K562 (cell line): ENCODE measurements around the gene BNC2. TPM values are rescaled to one million over a fixed set of nuclear protein-coding genes. Genes with fewer than 3 reads are reported as not detected.

Experiments
- ATAC-seq: fragments of 200-7000 bp; cut with Tn5 transposase; 3 replicates; pipeline ENCODE4 v1.9.1; 2020; ENCODE audit warnings: moderate library complexity
- BruUV-seq: library from RNA; stranded (reverse); fragments of 400-500 nt; replicated peaks from 2 replicates; lab custom pipeline; 2021; lab: Mats Ljungman, UMichigan
- CTCF ChIA-PET: fragments of 300-600 bp; formaldehyde crosslinking; extraction: SDS; loops from one replicate; lab custom pipeline; 2021; ENCODE audit warnings: low intra/inter-chr PET ratio; lab: Yijun Ruan, JAX
- POLR2A ChIA-PET: fragments of 300-600, 350-650 bp; sonication (Branson Sonifier 250); formaldehyde crosslinking; extraction: SDS; loops from one replicate; lab custom pipeline; 2021; ENCODE audit warnings: antibody characterized with exemption, inconsistent platforms; lab: Yijun Ruan, JAX
- DNase-seq, 4 experiments: peaks; one replicate each; pipeline versions ENCODE4 v3.0.0 to v3.0.0-alpha.2; 2011 to 2018; ENCODE audit warnings: low spot score in 3 of 4, mixed read lengths in 3 of 4; ENCODE audit errors: extremely low read depth in 1 of 4
- FAIRE-seq: peaks from 2 replicates; lab custom pipeline; 2011; peaks lifted over from hg19 to GRCh38; lab: Jason Lieb, UNC
- H2AFZ ChIP-seq: 2 replicates; pipeline ENCODE4 v1.6.0; 2011; ENCODE audit warnings: low read depth, low read length, control low read depth, inconsistent platforms
- H3K27ac ChIP-seq: fragments of 200-600 bp; 3 replicates; pipeline ENCODE4 v1.8.0; 2011; ENCODE audit warnings: low read depth, mild to moderate bottlenecking, control low read depth, inconsistent platforms, low read length, moderate library complexity, mixed read lengths; ENCODE audit errors: extremely low read depth
- H3K27me3 ChIP-seq, 2 experiments: fragments of 300-600 bp in 1 of 2; 2 replicates in 1 of 2; 3 replicates in 1 of 2; pipeline versions ENCODE4 v1.6.0 to v1.8.0; 2011; ENCODE audit warnings: inconsistent platforms in 2 of 2, low read length in 2 of 2, mild to moderate bottlenecking in 1 of 2, mixed read lengths in 1 of 2, moderate library complexity in 1 of 2; ENCODE audit not compliant: control insufficient read depth in 2 of 2, insufficient read depth in 2 of 2
- H3K36me3 ChIP-seq: fragments of 300-600 bp; 3 replicates; pipeline ENCODE4 v1.8.0; 2011; ENCODE audit warnings: mild to moderate bottlenecking, low read length, inconsistent platforms; ENCODE audit not compliant: control insufficient read depth, insufficient read depth
- H3K4me1 ChIP-seq, 2 experiments: fragments of 200-600 bp in 1 of 2; replicated peaks in 1 of 2; 2 replicates in 1 of 2; 3 replicates in 1 of 2; pipeline versions ENCODE4 v1.5.1 to v1.8.0; 2011; ENCODE audit warnings: inconsistent platforms in 2 of 2, low read length in 2 of 2, mild to moderate bottlenecking in 1 of 2, mixed read lengths in 1 of 2, moderate library complexity in 1 of 2; ENCODE audit not compliant: control insufficient read depth in 2 of 2, insufficient read depth in 2 of 2
- H3K4me2 ChIP-seq: 2 replicates; pipeline ENCODE4 v1.6.1; 2011; ENCODE audit warnings: low read length, control low read depth, inconsistent platforms, mixed read lengths; ENCODE audit not compliant: insufficient read depth
- H3K4me3 ChIP-seq: fragments of 200-600 bp; sonication (generic), shearing (Covaris generic); 2 replicates; pipeline ENCODE4 v1.5.1; 2016; ENCODE audit warnings: control low read depth, inconsistent platforms
- H3K79me2 ChIP-seq: fragments of 200-600 bp; 3 replicates; pipeline ENCODE4 v1.8.0; 2011; ENCODE audit warnings: low read length, inconsistent platforms; ENCODE audit not compliant: control insufficient read depth, insufficient read depth
- H3K9ac ChIP-seq, 2 experiments: 2 replicates each; pipeline versions ENCODE4 v1.6.0 to v1.6.1; 2011; ENCODE audit warnings: low read depth in 2 of 2, low read length in 2 of 2, control low read depth in 1 of 2, inconsistent platforms in 1 of 2, mild to moderate bottlenecking in 1 of 2, mixed read lengths in 1 of 2; ENCODE audit not compliant: insufficient read depth in 1 of 2
- H3K9me1 ChIP-seq: one replicate; pipeline ENCODE4 v1.6.0; 2011; ENCODE audit warnings: inconsistent platforms, mild to moderate bottlenecking, low read length, moderate library complexity; ENCODE audit not compliant: control insufficient read depth, insufficient read depth
- H3K9me3 ChIP-seq: replicated peaks from 2 replicates; pipeline ENCODE4 v1.5.1; 2011; ENCODE audit warnings: low read depth, low read length, inconsistent platforms; ENCODE audit not compliant: control insufficient read depth, insufficient read depth
- H4K20me1 ChIP-seq: replicated peaks from 2 replicates; pipeline ENCODE4 v1.6.1; 2011; ENCODE audit warnings: low read length, inconsistent platforms, mixed read lengths; ENCODE audit not compliant: control insufficient read depth, insufficient read depth
- BCOR ChIP-seq: fragments of 450-650 bp; IDR thresholded peaks from 2 replicates; pipeline ENCODE4 v1.6.1; 2016
- EZH2 ChIP-seq: IDR thresholded peaks from 2 replicates; pipeline ENCODE4 v1.6.1; 2012; ENCODE audit warnings: low read depth, mild to moderate bottlenecking, inconsistent platforms, low read length, borderline replicate concordance
- HBP1 ChIP-seq: fragments of 450-650 bp; formaldehyde crosslinking; IDR thresholded peaks from 2 replicates; pipeline ENCODE4 v1.4.0; 2022; ENCODE audit warnings: missing genetic modification characterization
- HDAC2 ChIP-seq: fragments of 450-650 bp; IDR thresholded peaks from 2 replicates; pipeline ENCODE4 v1.6.1; 2016; ENCODE audit warnings: mild to moderate bottlenecking
- REST ChIP-seq, 2 experiments: fragments of 450-650 bp; formaldehyde crosslinking in 1 of 2; IDR thresholded peaks; 2 replicates each; pipeline versions ENCODE4 v1.4.0 to v1.6.1; 2014 to 2020; ENCODE audit warnings: mild to moderate bottlenecking in 2 of 2, borderline replicate concordance in 1 of 2, low read depth in 1 of 2
- U2AF1 ChIP-seq: fragments of 200-400 bp; formaldehyde crosslinking; optimal IDR thresholded peaks from 2 replicates; pipeline ENCODE3; 2017; ENCODE audit warnings: mild to moderate bottlenecking, low read depth, low read length, moderate library complexity
- ZC3H11A ChIP-seq: IDR thresholded peaks from 2 replicates; pipeline ENCODE4 v1.6.1; 2012; ENCODE audit warnings: low read depth, low read length, improper control_type of control experiment
- ZNF395 ChIP-seq: fragments of 200-800 bp; sonication (Bioruptor generic); IDR thresholded peaks from 2 replicates; pipeline ENCODE4 v1.6.1; 2017; ENCODE audit warnings: missing genetic modification characterization, missing compliant biosample characterization
- ZNF507 ChIP-seq: conservative IDR thresholded peaks from 2 replicates; pipeline ENCODE4 v1.6.1; 2017; ENCODE audit warnings: missing genetic modification characterization, missing compliant biosample characterization
- ZNF512 ChIP-seq: IDR thresholded peaks from 2 replicates; pipeline ENCODE4 v1.6.1; 2016; ENCODE audit warnings: missing genetic modification characterization, missing compliant biosample characterization
- WGBS: fragments of 100-300 bp; shearing (Covaris generic); methylation state at CpG from one replicate; pipeline ENCODE4 v1.1.6; 2016; ENCODE audit warnings: low coverage, mixed read lengths; ENCODE audit not compliant: insufficient coverage; ENCODE audit errors: missing lambda C conversion rate; 5-methylcytosine and 5-hydroxymethylcytosine counted together
- in situ Hi-C: fragments of 300-500 bp; cut with MboI; formaldehyde crosslinking; loops from 4 replicates; pipeline ENCODE4 v1.15.0; 2018; ENCODE audit warnings: inconsistent platforms, mixed read lengths
- intact Hi-C: fragments of 100-400 bp; cut with micrococcal nuclease; formaldehyde crosslinking; loops from 2 replicates; pipeline ENCODE4 v1.14.2; 2022
- polyA plus RNA-seq, 8 experiments: library from polyadenylated mRNA; depleted of rRNA in 4 of 8; stranded (reverse) in 5 of 8; unstranded in 3 of 8; fragments of >200 nt; fragmentation: Nextera tagmentation in 2 of 8; fragmentation: Illumina TruSeq in 1 of 8; extraction: Ambion mirVana in 2 of 8; extraction: Trizol in 1 of 8; gene quantifications; 2 replicates each; pipeline versions ENCODE4 v1.2.1 to v1.2.3, GENCODE V29; 2011 to 2014; ENCODE audit warnings: inconsistent platforms in 1 of 8, missing spikeins in 1 of 8
- total RNA-seq, 7 experiments: library from RNA; depleted of rRNA in 6 of 7; stranded (reverse); fragments of >200 nt in 6 of 7; fragmentation: Illumina TruSeq in 2 of 7; extraction: Trizol in 2 of 7; gene quantifications; 2 replicates each; pipeline versions ENCODE4 v1.2.1 to v1.2.3, GENCODE V29; 2011 to 2021; ENCODE audit warnings: low replicate concordance in 1 of 7

BNC2 gene
- total and polyA plus RNA-seq, 9 of the 15 experiments (the other 6 are each of a cell fraction or from before 2014, with no cell fraction given) = not detected

- 0% methylated on average over 5 of the region's 5 CpGs for WGBS
- Histone ChIP-seq H3K27ac (no peak overlapping the region), H3K9me1 (no peaks in the 10 kb centered on the region), H3K4me3 (no peak overlapping the region), H3K9ac (no peak overlapping the region), H3K36me3 (no peaks in the 10 kb centered on the region), H3K27me3 (no peaks in the 10 kb centered on the region), H2AFZ (no peak overlapping the region), H3K4me2 (no peak overlapping the region), H3K9me3 (no peaks in the 10 kb centered on the region), H3K79me2 (no peaks in the 10 kb centered on the region), H3K4me1 (no peaks in the 10 kb centered on the region), H4K20me1 (no peaks in the 10 kb centered on the region)
- in situ Hi-C loops = no loop called here
- DNase-seq (no peak), ATAC-seq (no peak), FAIRE-seq (no peak)
- BruUV-seq = no TSS peak
- CTCF ChIA-PET = interaction anchor here (0.7 kb wide), 1 partner anchor 523 kb away, joined by 3 read pairs; no protein-coding TSS in a partner anchor
- POLR2A ChIA-PET = interaction anchor here (0.9 kb wide), 1 partner anchor 12 kb away, joined by 6 read pairs; no protein-coding TSS in a partner anchor
- intact Hi-C loops = no loop called here
- TF ChIP-seq U2AF1 = no peak
- TF ChIP-seq HBP1 (CRISPR knock-in tag) = no peak
- TF ChIP-seq ZC3H11A = no peak
- no peak for TF ChIP-seq REST (IDR thresholded peaks at IDR 0.05; ENCODE audit: borderline replicate concordance)
- no peak for TF ChIP-seq REST (CRISPR knock-in tag; IDR thresholded peaks at IDR 0.05; ENCODE audit: low read depth)
- no peak for TF ChIP-seq BCOR
- no peak for TF ChIP-seq HDAC2
- TF ChIP-seq ZNF507 (tag) = no peak
- no peak for TF ChIP-seq ZNF395
- no peak for TF ChIP-seq EZH2
- no peak for TF ChIP-seq ZNF512 (tag)
Observed at GRCh38 chr9:16422114-16422513, 448.4 kb downstream of the BNC2 start.
